GM21737 (cell line): ENCODE data around the gene COG5.
"Not testable (repeated sequence)": the region's sequence is repeated elsewhere in the genome, so short reads cannot be mapped to it uniquely, and the experiment has no call there.

Experiments used
- ATAC-seq: cut with Tn5 transposase; IDR thresholded peaks from one replicate; pipeline ENCODE4 v1.9.1; 2021; ENCODE audit warnings: mild to moderate bottlenecking, moderate library complexity; ENCODE audit not compliant: unreplicated experiment

Gene COG5

DNA sequence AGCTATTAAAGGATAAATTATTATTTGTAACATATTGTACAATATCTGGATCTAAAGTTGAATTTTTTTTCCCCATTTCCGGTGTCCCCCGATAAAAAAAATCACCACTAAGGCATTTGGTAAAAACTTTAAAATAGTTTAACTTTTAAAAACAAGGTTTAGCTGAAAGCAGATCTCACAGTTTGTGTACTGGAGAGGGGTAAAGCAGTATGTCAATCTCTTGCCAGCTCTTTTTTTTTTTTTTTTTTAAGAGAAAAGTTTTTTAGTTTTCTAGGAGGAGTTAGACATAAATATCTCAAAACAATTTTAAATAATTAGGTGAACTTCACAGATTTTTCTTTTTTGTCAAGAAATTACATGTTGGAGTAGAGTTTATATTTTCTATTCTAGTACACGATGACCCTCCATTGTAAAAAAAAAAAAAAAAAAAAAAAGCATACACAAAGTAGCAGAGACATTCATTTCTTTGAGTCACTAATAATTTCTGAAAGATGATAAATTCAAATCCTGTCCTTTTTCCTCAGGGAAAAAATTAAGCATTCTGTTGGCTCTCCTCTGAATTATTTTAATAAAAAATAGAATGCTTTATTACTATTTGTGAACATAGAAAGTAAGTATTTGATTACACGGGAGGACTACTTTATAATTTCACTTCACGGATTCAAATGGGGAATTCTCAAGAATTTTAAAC is 396.8 kb downstream of the COG5 start:
- ATAC-seq, result no peak

DNA sequence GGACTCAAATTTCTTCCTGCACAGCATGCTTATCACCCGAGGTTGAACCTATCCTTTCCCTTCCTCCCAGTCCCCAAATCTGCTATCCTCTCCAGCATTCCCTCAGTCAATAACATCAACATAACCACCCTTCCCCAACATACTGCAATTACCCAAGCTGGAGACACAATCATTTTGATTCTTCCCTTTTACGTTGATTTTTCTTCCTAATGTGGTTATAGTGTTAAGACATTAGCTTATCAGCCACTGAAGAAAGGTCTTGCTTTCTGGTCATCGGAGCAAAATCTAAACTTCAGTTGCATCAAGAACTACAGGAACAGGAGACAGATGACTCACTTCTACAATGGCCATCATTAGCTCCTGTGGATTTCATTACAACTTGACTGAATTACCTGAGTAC is 398.4 kb downstream of the COG5 start:
- ATAC-seq, result no peak

DNA sequence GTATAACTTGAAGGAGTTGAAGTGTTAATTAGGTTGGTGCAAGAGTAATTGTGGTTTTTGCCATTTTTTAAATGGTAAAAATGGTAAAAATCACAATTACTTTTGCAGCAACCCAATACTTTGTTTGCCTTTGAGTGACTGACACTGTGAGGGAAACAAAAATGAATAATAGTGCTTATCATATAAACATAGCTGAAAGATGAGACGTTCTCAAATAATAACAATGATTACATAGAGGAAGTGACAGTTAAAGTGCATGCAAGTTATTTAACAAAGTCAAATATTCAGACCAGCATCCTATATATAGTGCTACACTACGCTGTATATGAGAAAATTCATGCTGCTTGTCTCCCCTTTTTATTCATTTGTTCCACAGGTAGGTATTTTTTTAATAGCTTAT is 399.6 kb downstream of the COG5 start:
- ATAC-seq, result no peak

DNA sequence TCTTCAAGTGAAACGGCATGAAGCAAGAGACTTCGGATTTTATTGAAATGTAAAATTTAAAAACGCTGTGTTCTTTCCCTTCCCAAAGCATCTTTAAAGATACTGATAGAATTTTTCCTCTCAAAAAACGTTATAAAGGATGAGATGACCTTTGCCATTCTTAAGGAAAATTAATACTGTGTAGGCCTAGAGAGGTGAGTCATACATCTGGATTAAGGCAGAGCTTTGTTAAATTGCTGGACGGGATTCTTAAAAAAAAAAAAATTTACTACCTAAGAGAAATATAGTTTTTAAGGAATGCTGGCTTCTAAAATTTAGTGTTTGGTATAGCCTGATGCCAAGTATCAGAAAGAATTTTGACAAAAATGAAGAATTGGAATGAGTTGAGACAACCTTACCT is 401.2 kb downstream of the COG5 start:
- ATAC-seq, result no peak

DNA sequence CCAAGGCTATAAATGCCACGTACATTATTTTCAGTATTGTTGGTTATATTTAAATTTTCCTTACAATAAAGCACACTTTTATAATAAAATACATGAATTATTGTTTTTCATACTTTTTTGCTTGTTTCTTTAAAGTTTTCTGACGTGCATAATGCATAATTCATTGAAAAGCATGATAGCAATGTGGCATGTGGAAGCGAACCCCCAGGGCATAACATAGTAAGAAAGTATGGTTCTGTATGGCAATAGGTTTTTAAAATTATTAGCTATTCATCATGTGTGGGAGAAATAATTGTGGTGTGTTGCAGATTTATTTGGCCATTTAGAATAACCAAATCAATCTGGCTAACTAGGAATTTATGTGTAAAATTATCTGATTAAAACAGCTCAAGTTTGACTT is 402.3 kb downstream of the COG5 start:
- ATAC-seq, result no peak

DNA sequence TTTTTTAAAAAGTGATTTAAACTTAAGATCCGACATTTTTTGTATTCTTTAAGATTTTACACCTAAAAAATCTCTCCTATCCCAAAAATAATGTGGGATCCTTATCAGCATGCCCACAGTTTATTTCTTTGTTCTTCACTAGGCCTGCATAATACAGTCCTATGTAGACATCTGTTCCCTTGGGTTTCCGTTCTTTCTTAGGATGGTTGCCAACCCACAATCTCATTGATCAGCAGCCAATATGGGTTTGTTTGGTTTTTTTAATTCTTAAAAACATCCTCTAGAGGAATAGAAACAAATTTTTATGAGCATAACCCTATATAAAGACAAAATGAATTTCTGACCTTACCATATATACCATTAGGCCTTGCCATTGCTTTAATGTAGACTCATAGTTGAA is 403.3 kb downstream of the COG5 start:
- ATAC-seq, result no peak

DNA sequence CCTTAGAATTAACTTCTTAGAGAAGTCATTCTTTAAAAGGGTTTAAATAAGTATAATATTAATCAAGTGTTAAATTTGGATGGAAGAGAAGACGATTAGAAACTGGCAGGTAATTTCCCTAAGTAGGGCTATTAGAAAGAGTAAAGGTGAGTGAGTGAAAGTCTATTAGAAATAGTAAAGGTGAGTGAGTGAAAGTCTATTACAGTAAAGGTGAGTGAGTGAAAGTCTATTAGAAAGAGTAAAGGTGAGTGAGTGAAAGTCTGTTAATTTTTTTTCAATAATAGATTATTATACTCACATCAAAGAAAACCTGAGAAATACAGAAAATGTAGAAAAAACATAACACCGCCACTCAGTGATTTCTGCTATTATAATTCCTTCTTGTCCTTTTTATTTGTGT is 405.7 kb downstream of the COG5 start:
- no peak for ATAC-seq

DNA sequence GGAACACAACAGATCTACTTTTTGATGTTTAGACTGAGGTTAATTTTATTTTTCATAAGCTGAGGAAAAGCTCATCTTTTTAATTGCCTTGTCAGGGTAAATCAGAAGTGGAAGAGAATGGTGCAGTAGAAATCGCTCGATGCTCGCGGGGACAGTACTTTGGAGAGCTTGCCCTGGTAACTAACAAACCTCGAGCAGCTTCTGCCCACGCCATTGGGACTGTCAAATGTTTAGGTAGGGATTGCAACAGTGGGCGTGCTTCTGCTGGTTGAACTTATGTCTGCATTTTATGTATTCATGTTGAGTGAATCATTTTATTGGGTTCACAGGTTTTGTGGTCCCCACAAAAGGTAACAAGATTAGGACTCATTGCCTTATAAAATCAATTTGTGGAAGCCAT is 406.6 kb downstream of the COG5 start:
- ATAC-seq, result no peak

DNA sequence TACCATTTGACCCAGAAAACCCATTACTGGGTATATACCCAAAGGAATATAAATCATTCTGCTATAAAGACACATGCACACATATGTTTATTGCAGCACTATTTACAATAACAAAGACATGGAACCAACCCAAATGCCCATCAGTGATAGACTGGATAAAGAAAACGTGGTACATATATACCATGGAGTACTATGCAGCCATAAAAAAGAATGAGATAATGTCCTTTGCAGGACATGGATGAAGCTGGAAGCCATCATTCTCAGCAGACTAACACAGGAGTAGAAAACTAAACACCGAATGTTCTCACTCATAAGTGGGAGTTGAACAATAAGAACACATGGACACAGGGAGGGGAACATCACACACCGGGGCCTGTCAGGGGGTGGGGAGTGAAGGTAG is 408.0 kb downstream of the COG5 start:
- ATAC-seq, result not testable (repeated sequence)

DNA sequence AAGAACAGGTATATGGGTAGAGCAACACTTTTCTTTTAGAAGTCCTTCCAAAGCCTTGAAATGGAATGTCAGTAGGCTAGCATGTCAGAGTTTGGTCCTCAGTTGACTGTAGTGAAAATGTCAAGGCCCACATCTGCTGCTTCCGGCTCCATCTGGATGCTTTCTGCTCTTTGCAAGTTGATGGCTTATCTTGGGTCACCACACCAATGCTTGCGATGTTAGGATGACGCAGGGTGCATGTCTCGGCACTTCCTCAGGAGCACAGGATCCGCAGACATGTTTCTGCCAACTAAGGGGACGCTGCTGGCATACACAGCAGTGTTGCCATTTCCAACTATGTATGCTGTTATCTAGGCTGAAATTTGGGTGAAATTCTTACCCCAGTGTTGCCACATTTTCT is 408.9 kb downstream of the COG5 start:
- ATAC-seq, result no peak

DNA sequence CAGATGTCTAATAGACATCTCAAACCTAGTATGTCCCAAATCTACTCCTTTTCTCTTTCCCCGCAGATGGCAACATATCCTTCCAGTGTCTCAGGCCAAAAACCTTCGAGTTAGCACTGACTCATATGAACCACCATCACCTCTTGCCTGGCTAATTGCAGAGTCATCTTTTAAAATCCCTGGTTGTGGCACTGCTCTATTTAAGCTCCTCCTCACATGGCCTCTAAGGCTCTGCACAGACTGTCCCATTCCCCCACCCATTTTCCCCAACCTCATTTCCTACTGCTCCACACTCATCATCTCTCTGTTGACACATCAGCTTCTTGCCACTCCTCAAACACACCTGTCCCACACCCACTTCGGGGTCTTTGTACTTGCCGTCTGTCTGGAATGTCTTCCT is 411.7 kb downstream of the COG5 start:
- no peak for ATAC-seq
